Activated naive CD4-positive, alpha-beta T cell treated with anti-CD3 and anti-CD28 coated beads, Interleukin-2, amount 50 U/mL, for 24 hours (primary cell): Measurements from ENCODE around the gene TPM3.
"Not testable (repeated sequence)": the region's sequence is repeated elsewhere in the genome, so short reads cannot be mapped to it uniquely, and the experiment has no call there.

Experiments
- H3K27ac Mint-ChIP-seq: one replicate; pipeline ENCODE4 v1.8.0; 2021; ENCODE audit warnings: mild to moderate bottlenecking, mixed read lengths
- H3K27me3 Mint-ChIP-seq: one replicate; pipeline ENCODE4 v1.8.0; 2021; ENCODE audit warnings: mixed read lengths
- H3K36me3 Mint-ChIP-seq: one replicate; pipeline ENCODE4 v1.8.0; 2021; ENCODE audit warnings: mixed read lengths
- H3K4me1 Mint-ChIP-seq: one replicate; pipeline ENCODE4 v1.8.0; 2021; ENCODE audit warnings: mixed read lengths
- H3K4me3 Mint-ChIP-seq: one replicate; pipeline ENCODE4 v1.8.0; 2021; ENCODE audit warnings: mild to moderate bottlenecking, mixed read lengths
- H3K9me3 Mint-ChIP-seq: one replicate; pipeline ENCODE4 v1.8.0; 2021; ENCODE audit warnings: mixed read lengths

Gene TPM3

GRCh38 chr1:154158307-154159125 lies 33.4 kb downstream of the TPM3 start:
- Mint-ChIP-seq H3K4me3 (peak overlapping the region; percentile 89), H3K36me3 (peaks cover 42% of the 10 kb centered on the region), H3K9me3 (no peaks in the 10 kb centered on the region), H3K27ac (peak overlapping the region; percentile 96), H3K27me3 (no peaks in the 10 kb centered on the region), H3K4me1 (peaks cover 80% of the 10 kb centered on the region)

- H3K36me3 Mint-ChIP-seq: peaks cover 35% of the 10 kb centered on the region
- peak overlapping the region; percentile 89 for H3K4me3 Mint-ChIP-seq
- H3K27ac Mint-ChIP-seq: peak overlapping the region; percentile 96
- H3K9me3 Mint-ChIP-seq: no peaks in the 10 kb centered on the region
- H3K4me1 Mint-ChIP-seq: peaks cover 76% of the 10 kb centered on the region
- H3K27me3 Mint-ChIP-seq: no peaks in the 10 kb centered on the region
These were observed 34.2 kb downstream of the TPM3 start for GRCh38 chr1:154157520-154158306.

DNA sequence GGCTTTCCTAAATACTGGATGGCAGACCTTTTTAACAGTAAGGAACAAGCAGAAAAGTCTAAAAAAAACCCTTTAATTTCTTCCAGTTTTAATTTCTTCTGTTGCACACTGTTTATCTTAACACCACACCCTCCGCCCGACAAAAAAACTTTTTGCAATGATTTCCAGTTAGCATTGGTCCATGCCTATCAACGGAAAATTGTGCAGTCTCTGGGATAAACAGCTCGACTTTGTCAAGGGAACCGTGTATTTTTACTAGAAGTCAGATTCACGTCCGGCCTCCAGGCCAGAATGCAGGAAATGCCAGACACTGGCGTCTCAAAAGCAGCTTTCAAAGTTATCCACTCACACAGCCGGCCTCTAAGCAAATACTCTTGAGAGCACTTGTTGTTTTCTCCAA lies 36.6 kb downstream of the TPM3 start:
- Mint-ChIP-seq H3K27me3 (no peaks in the 10 kb centered on the region), H3K9me3 (no peaks in the 10 kb centered on the region), H3K27ac (peak overlapping the region; percentile 90), H3K4me1 (peaks cover 78% of the 10 kb centered on the region), H3K36me3 (peaks cover 26% of the 10 kb centered on the region), H3K4me3 (peak overlapping the region; percentile 54)

DNA sequence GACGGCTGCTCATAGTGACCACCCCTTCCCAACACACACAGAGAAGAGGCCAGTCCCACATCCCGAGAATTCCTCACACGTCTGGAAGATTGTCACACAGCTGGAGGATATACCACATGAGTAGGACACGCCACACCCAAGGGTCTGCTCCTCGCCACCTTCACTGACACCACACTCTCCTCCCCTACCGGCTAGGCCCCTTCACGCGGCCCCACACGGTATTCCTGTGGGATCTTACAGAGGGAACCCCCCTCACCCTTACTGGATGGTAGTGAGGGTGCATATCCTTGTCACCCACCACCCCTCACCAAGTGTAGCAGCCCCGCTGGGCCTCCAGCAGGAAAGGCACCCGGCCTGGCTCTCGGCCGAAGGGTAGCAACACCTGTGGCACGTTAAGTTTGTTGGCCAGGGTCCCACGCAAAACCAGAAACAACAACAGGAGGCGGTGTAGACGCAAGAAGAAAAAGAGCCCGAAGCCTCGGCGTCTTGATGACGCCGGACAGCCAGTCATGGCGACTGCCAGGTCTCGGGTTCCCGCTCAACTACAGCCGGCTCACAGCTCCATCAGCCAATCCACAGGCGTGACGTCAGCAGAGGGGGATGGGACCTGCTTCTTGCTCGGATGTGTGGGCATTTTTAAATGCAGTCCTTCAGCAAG lies 37.2 kb downstream of the TPM3 start, which contains the start of gene NUP210L:
TSS of gene NUP210L (minus strand) at position 540 of the 658 bp plus-strand sequence.
- peak within 1 kb of the TSS; percentile 90 for H3K27ac Mint-ChIP-seq
- H3K36me3 Mint-ChIP-seq: peaks cover 23% of the 10 kb centered on the region
- H3K27me3 Mint-ChIP-seq: no peaks in the 10 kb centered on the region
- peak within 1 kb of the TSS; percentile 54 for H3K4me3 Mint-ChIP-seq
- peaks cover 73% of the 10 kb centered on the region for H3K4me1 Mint-ChIP-seq
- no peaks in the 10 kb centered on the region for H3K9me3 Mint-ChIP-seq

GRCh38 chr1:154154053-154154452 lies 37.8 kb downstream of the TPM3 start:
- Mint-ChIP-seq H3K9me3 (no peaks in the 10 kb centered on the region), H3K4me1 (peaks cover 66% of the 10 kb centered on the region), H3K4me3 (peak overlapping the region; percentile 28), H3K27me3 (no peaks in the 10 kb centered on the region), H3K27ac (peak overlapping the region; percentile 90), H3K36me3 (peaks cover 17% of the 10 kb centered on the region)

GRCh38 chr1:154151311-154151710 lies 40.6 kb downstream of the TPM3 start:
- H3K4me3 Mint-ChIP-seq: no peak overlapping the region
- H3K27me3 Mint-ChIP-seq: no peaks in the 10 kb centered on the region
- peaks cover 3% of the 10 kb centered on the region for H3K36me3 Mint-ChIP-seq
- no peaks in the 10 kb centered on the region for H3K9me3 Mint-ChIP-seq
- H3K4me1 Mint-ChIP-seq: peaks cover 44% of the 10 kb centered on the region
- H3K27ac Mint-ChIP-seq: peak overlapping the region; percentile 41

GRCh38 chr1:154148807-154149206 lies 43.1 kb downstream of the TPM3 start:
- Mint-ChIP-seq H3K36me3 (peaks cover under 1% of the 10 kb centered on the region), H3K4me3 (no peak overlapping the region), H3K27ac (peak overlapping the region; percentile 14), H3K27me3 (no peaks in the 10 kb centered on the region), H3K9me3 (no peaks in the 10 kb centered on the region), H3K4me1 (peaks cover 21% of the 10 kb centered on the region)

DNA sequence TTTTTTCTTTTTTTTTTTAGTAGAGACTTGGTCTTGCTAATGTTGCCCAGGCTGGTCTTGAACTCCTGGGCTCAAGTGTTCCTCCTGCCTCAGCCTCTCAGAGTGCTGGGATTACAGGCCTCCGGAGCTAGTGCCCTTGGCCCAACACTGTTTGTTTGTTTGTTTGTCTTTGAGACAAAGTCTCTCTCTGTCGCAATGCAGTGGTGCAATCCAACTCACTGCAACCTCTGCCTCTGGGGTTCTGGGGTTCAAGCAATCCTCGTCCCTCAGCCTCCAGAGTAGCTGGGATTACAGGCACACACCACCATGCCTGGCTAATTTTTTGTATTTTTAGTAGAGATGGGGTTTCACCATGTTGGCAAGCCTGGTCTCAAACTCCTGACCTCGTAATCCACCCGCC lies 44.4 kb downstream of the TPM3 start:
- H3K27ac Mint-ChIP-seq, H3K9me3 Mint-ChIP-seq, H3K4me3 Mint-ChIP-seq, H3K27me3 Mint-ChIP-seq, H3K36me3 Mint-ChIP-seq: not testable (repeated sequence)
- peaks cover 13% of the 10 kb centered on the region for H3K4me1 Mint-ChIP-seq

- no peak overlapping the region for H3K4me3 Mint-ChIP-seq
- H3K27me3 Mint-ChIP-seq: no peaks in the 10 kb centered on the region
- H3K4me1 Mint-ChIP-seq: peaks cover 14% of the 10 kb centered on the region
- H3K36me3 Mint-ChIP-seq: peaks cover 2% of the 10 kb centered on the region
- no peak overlapping the region for H3K27ac Mint-ChIP-seq
- no peaks in the 10 kb centered on the region for H3K9me3 Mint-ChIP-seq
These were observed 45.9 kb downstream of the TPM3 start for GRCh38 chr1:154145986-154146385.

DNA sequence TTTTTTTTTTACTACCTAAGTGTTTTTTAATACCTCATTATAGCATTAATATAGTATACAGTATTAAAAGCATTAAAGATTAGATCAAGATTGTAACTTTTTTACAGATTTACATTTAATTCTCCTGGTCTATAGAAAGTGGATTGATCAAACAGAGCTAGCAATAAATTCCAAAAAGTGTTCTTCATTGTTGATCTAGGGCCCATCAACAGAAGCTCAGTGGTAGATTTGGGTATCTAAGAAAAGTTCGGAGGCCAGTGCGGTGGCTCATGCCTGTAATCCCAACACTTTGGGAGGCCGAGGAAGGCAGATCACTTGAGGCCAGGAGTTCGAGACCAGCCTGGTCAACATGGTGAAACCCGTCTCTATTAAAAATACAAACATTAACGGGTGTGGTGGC lies 49.5 kb downstream of the TPM3 start:
- H3K4me3 Mint-ChIP-seq: no peak overlapping the region
- H3K27ac Mint-ChIP-seq: no peak overlapping the region
- H3K36me3 Mint-ChIP-seq: peaks cover 2% of the 10 kb centered on the region
- H3K9me3 Mint-ChIP-seq: no peaks in the 10 kb centered on the region
- no peaks in the 10 kb centered on the region for H3K27me3 Mint-ChIP-seq
- peaks cover 9% of the 10 kb centered on the region for H3K4me1 Mint-ChIP-seq

- Mint-ChIP-seq H3K27ac (no peak overlapping the region), H3K36me3 (peaks cover 2% of the 10 kb centered on the region), H3K27me3 (no peaks in the 10 kb centered on the region), H3K9me3 (no peaks in the 10 kb centered on the region), H3K4me1 (peaks cover 9% of the 10 kb centered on the region), H3K4me3 (no peak overlapping the region)
These were observed 50.7 kb downstream of the TPM3 start for GRCh38 chr1:154141240-154141639.

DNA sequence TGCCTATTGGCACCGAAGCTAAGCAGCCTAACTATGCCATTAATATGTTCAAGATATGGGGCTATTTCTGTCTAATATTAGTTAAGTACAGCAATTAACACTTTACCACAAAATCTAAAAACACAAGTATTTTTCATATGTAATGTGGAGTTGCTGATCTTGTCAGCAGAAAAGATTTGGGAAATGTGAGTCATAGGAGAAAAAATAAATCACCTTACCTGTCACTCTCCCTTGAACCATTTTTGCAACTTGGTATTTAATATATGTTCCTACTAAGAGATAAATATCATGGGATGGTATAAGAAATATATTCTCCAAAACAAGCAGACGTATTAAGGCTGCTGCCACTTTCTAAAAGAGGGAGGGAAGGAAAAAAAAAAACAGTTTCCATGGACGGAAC lies 54.0 kb downstream of the TPM3 start:
- Mint-ChIP-seq H3K4me3 (no peak overlapping the region), H3K4me1 (peaks cover 9% of the 10 kb centered on the region), H3K27me3 (no peaks in the 10 kb centered on the region), H3K27ac (no peak overlapping the region), H3K36me3 (peaks cover 2% of the 10 kb centered on the region), H3K9me3 (no peaks in the 10 kb centered on the region)

- H3K4me3 Mint-ChIP-seq: no peak overlapping the region
- H3K27ac Mint-ChIP-seq: no peak overlapping the region
- no peaks in the 10 kb centered on the region for H3K9me3 Mint-ChIP-seq
- H3K36me3 Mint-ChIP-seq: no peaks in the 10 kb centered on the region
- peaks cover 14% of the 10 kb centered on the region for H3K4me1 Mint-ChIP-seq
- H3K27me3 Mint-ChIP-seq: no peaks in the 10 kb centered on the region
These were observed 58.6 kb downstream of the TPM3 start for GRCh38 chr1:154133256-154133655.

- Mint-ChIP-seq H3K4me1 (peaks cover 11% of the 10 kb centered on the region), H3K4me3 (no peak overlapping the region), H3K27ac (no peak overlapping the region), H3K9me3 (no peaks in the 10 kb centered on the region), H3K36me3 (no peaks in the 10 kb centered on the region), H3K27me3 (no peaks in the 10 kb centered on the region)
These were observed 62.4 kb downstream of the TPM3 start for GRCh38 chr1:154129391-154129970.

GRCh38 chr1:154123205-154123604 lies 68.7 kb downstream of the TPM3 start:
- not testable (repeated sequence) for H3K27me3 Mint-ChIP-seq, H3K4me3 Mint-ChIP-seq, H3K27ac Mint-ChIP-seq, H3K9me3 Mint-ChIP-seq, H3K4me1 Mint-ChIP-seq, H3K36me3 Mint-ChIP-seq
